Endodermal cell (in vitro differentiated cells): ENCODE results near the gene PLD6. TPM values are rescaled to one million over a fixed set of nuclear protein-coding genes. Genes with fewer than 3 reads are reported as not detected.
A peak's percentile ranks its signal among the peaks of the same experiment; 100 is the strongest.

Experiments used
- DNase-seq: peaks from one replicate; pipeline ENCODE4 v3.0.0-alpha.2; 2017
- H3K27ac ChIP-seq: 2 replicates; pipeline ENCODE4 v1.5.1; 2013; ENCODE audit warnings: mild to moderate bottlenecking, low read depth, low read length, moderate library complexity
- H3K27me3 ChIP-seq: 2 replicates; pipeline ENCODE4 v1.6.1; 2013; ENCODE audit warnings: mild to moderate bottlenecking, low read length, moderate library complexity; ENCODE audit not compliant: insufficient read depth, control insufficient read depth, poor library complexity, severe bottlenecking
- H3K36me3 ChIP-seq: 2 replicates; pipeline ENCODE4 v1.7.0; 2013; ENCODE audit warnings: mild to moderate bottlenecking, low read length, moderate library complexity; ENCODE audit not compliant: control insufficient read depth, insufficient read depth
- H3K4me1 ChIP-seq: one replicate; pipeline ENCODE4 v1.7.0; 2013; ENCODE audit warnings: low read length; ENCODE audit not compliant: control insufficient read depth, insufficient read depth
- H3K4me3 ChIP-seq: 2 replicates; pipeline ENCODE4 v1.5.1; 2013; ENCODE audit warnings: mild to moderate bottlenecking, low read length, moderate library complexity
- H3K9ac ChIP-seq: 2 replicates; pipeline ENCODE4 v1.6.1; 2013; ENCODE audit warnings: mild to moderate bottlenecking, low read length, moderate library complexity; ENCODE audit not compliant: poor library complexity, severe bottlenecking; ENCODE audit errors: extremely low read depth
- H3K9me3 ChIP-seq: 2 replicates; pipeline ENCODE4 v1.6.1; 2013; ENCODE audit warnings: mild to moderate bottlenecking, low read length, moderate library complexity; ENCODE audit not compliant: control insufficient read depth
- H3K27ac Mint-ChIP-seq: 2 replicates; pipeline ENCODE4 v1.8.0; 2020; ENCODE audit warnings: mixed read lengths
- H3K27me3 Mint-ChIP-seq: 2 replicates; pipeline ENCODE4 v1.8.0; 2021; ENCODE audit warnings: mild to moderate bottlenecking, mixed read lengths; ENCODE audit not compliant: insufficient read depth
- H3K36me3 Mint-ChIP-seq: 2 replicates; pipeline ENCODE4 v1.8.0; 2020; ENCODE audit warnings: low read depth, mixed read lengths
- H3K4me1 Mint-ChIP-seq: 2 replicates; pipeline ENCODE4 v1.8.0; 2020; ENCODE audit warnings: mixed read lengths
- H3K4me3 Mint-ChIP-seq: 2 replicates; pipeline ENCODE4 v1.8.0; 2020; ENCODE audit warnings: mild to moderate bottlenecking, moderate library complexity, mixed read lengths
- H3K9me3 Mint-ChIP-seq: 2 replicates; pipeline ENCODE4 v1.8.0; 2020; ENCODE audit warnings: mild to moderate bottlenecking, mixed read lengths
- CTCF ChIP-seq: fragments of 200-600 bp; sonication (generic); conservative IDR thresholded peaks from 2 replicates; pipeline ENCODE4 v1.5.0; 2021; ENCODE audit warnings: antibody characterized with exemption, mild to moderate bottlenecking
- WGBS, 2 experiments: methylation state at CpG; one replicate each; pipeline versions ENCODE4 v1.1.5 to v1.1.7; 2013; ENCODE audit warnings: missing lambda C conversion rate in 2 of 2, mixed read lengths in 1 of 2; ENCODE audit not compliant: insufficient coverage in 1 of 2, insufficient read length in 1 of 2; 5-methylcytosine and 5-hydroxymethylcytosine counted together
- total RNA-seq, 2 donors: library from RNA; stranded (reverse); fragmentation: NEBNext Ultra II Directional in 1 of 2; extraction: Animal tissue kit (Norgen Biotek cat#: 25700) in 1 of 2; gene quantifications; 2 replicates in 1 of 2; 3 replicates in 1 of 2; pipeline ENCODE4 v1.2.1, GENCODE V29; 2021

Gene PLD6
- total RNA-seq, 2 donors from 2014 or later = 0.42 to 1.5 TPM

- H3K9me3 Mint-ChIP-seq = no peaks in the 10 kb centered on the region
- WGBS, 2 experiments = 92 to 95% methylated on average over 23 to 26 of the region's 26 CpGs
- no peak overlapping the region for H3K27ac ChIP-seq
- no peak for TF ChIP-seq CTCF
- no peak for DNase-seq
- H3K27me3 ChIP-seq = no peaks in the 10 kb centered on the region
- H3K36me3 Mint-ChIP-seq = peaks cover 72% of the 10 kb centered on the region
- no peak overlapping the region for H3K4me3 Mint-ChIP-seq
- no peaks in the 10 kb centered on the region for H3K4me1 Mint-ChIP-seq
- peaks cover 78% of the 10 kb centered on the region for H3K36me3 ChIP-seq
- H3K27ac Mint-ChIP-seq = no peak overlapping the region
- H3K27me3 Mint-ChIP-seq = no peaks in the 10 kb centered on the region
- H3K9ac ChIP-seq = no peak overlapping the region
- H3K4me3 ChIP-seq = no peak overlapping the region
- H3K9me3 ChIP-seq = no peaks in the 10 kb centered on the region
- no peaks in the 10 kb centered on the region for H3K4me1 ChIP-seq
These were observed 23.6 kb upstream of the PLD6 start for GRCh38 chr17:17229416-17230384.

- Histone ChIP-seq H3K4me3 (no peak overlapping the region), H3K27me3 (no peaks in the 10 kb centered on the region), H3K36me3 (peaks cover 88% of the 10 kb centered on the region), H3K9me3 (no peaks in the 10 kb centered on the region), H3K4me1 (no peaks in the 10 kb centered on the region), H3K9ac (no peak overlapping the region), H3K27ac (no peak overlapping the region)
- peaks cover 81% of the 10 kb centered on the region for H3K36me3 Mint-ChIP-seq
- no peak for TF ChIP-seq CTCF
- DNase-seq = no peak
- no peaks in the 10 kb centered on the region for H3K9me3 Mint-ChIP-seq
- H3K4me3 Mint-ChIP-seq = no peak overlapping the region
- 94 to 95% methylated on average over 9 to 17 of the region's 17 CpGs for WGBS, 2 experiments
- H3K4me1 Mint-ChIP-seq = no peaks in the 10 kb centered on the region
- peak overlapping the region; percentile 64 for H3K27ac Mint-ChIP-seq
- no peaks in the 10 kb centered on the region for H3K27me3 Mint-ChIP-seq
These were observed 22.6 kb upstream of the PLD6 start for GRCh38 chr17:17228521-17229279.

GRCh38 chr17:17227608-17228520, 21.7 kb upstream of the PLD6 start:
- DNase-seq = peak; percentile 47
- peaks cover 89% of the 10 kb centered on the region for H3K36me3 Mint-ChIP-seq
- WGBS, 2 experiments = 95 to 97% methylated on average over 21 to 25 of the region's 25 CpGs

More at GRCh38 chr17:17227608-17228520, 21.7 kb upstream of the PLD6 start:
- Mint-ChIP-seq H3K4me1 (no peaks in the 10 kb centered on the region), H3K27ac (no peak overlapping the region), H3K9me3 (no peaks in the 10 kb centered on the region), H3K27me3 (no peaks in the 10 kb centered on the region), H3K4me3 (no peak overlapping the region)
- Histone ChIP-seq H3K9me3 (no peaks in the 10 kb centered on the region), H3K9ac (no peak overlapping the region), H3K36me3 (peaks cover 94% of the 10 kb centered on the region), H3K27ac (no peak overlapping the region), H3K4me3 (no peak overlapping the region), H3K27me3 (no peaks in the 10 kb centered on the region), H3K4me1 (no peaks in the 10 kb centered on the region)
- TF ChIP-seq CTCF = no peak
